Esophagus mucosa (tissue), 1 donor: ENCODE data around the gene FRMD3. TPM values are rescaled to one million over a fixed set of nuclear protein-coding genes. Genes with fewer than 3 reads are reported as not detected.

Experiments used
- ATAC-seq: fragments of 200-7000 bp; cut with Tn5 transposase; one replicate; pipeline ENCODE4 v1.9.1; 2020
- total RNA-seq: library from RNA; stranded (reverse); gene quantifications from one replicate; pipeline ENCODE4 v1.2.4, GENCODE V29; 2023
- donor health status: DM: yes; HTN: yes; CAD: no.

The FRMD3 gene
- total RNA-seq, 1 donor from 2014 or later = 0.60 TPM

GRCh38 chr9:83219924-83220438 lies 318.2 kb downstream of the FRMD3 start:
- ATAC-seq = no peak

DNA sequence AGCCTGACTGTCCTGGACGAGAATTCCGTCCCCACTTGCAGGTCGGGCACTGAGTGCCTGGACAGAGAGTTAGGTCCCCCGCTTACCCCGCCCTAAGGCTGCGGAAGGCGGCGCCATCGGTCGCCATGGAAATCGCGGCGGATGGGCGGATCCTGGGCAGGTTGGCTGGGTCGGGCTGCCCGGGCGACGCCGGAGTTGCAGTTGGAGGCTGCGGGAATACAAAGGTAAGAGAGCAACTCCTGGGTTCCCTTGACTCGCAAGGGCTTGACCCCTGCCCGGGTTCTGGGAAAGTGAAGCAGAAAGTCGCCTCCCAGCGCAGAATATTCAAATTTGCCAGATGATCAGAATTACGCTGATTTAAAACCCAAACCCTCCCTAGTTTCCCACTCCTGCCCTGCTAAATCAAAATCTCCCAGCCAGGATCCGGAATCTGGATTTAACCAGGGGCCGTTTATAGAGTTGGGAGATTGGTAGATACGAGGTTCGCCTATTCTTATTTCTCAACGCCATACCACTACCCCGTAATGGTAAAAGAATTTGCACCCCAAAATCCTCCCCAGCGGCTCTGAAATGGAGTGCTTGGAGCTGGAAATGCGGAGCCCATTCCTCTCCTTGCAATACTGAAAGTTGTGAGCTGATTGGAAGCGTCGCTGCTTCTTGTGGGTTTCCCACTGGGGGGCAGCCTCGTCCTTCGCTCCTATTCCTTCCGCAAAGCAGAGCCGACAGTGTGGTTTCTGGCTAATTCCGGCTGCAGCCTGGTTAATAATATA lies 318.9 kb downstream of the FRMD3 start:
- ATAC-seq = peak; percentile 90

DNA sequence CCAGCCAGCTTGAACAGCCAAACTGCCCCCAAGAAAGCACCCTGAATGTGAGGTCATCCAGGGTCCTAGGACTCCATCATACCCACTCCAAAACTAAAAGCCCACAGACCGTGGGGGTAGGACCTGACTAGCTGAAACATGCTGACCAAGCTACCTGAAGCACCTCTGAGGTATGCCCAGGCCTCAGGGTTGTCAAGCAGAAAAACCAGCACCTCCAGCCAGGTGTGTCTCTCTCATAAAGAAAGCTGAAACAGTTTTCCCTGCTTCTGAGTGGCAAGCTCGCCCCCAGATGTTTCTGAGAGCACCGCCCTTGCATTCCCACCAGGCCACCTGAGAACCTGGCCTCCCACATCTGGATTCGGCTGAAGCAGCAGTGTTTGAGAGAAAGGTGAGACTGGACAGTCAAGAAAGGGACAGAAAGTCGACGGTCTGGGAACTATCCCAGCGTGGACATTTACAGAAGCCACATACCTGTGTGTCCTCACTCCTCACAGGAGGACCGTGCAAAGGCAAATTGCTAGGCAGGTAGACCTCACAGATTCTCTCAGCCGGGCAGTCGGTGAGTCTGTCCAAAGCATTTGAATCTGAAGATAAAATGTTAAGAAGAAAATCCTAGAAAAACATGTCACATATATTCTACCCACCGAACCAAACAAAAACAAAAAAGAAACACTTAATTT lies 319.6 kb downstream of the FRMD3 start:
- ATAC-seq = no peak

DNA sequence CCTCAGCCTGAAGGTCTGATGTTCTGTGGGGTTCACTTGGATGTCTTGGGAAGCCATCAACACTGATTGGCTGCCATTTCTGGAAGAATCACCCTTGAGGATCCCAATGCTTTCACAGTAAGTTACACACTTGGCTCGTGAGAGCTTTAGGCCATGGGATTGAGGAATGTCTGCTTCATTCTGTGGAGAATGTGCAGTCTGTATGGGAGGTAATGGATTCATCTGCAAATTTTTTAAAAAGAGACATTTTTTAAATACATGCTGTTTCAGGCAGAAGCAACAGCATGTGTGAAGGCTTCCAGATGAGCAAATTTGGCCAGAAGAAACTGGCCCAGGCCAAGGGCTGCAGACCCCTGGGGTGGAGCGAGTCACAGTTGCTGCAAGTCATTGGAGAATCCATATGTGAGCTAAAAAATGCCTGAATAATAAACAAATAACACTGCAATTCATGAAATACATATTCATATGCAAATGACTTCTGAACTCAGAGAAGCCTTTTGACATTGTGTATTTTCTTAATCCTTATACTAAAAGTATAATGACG lies 328.9 kb downstream of the FRMD3 start:
- no peak for ATAC-seq

DNA sequence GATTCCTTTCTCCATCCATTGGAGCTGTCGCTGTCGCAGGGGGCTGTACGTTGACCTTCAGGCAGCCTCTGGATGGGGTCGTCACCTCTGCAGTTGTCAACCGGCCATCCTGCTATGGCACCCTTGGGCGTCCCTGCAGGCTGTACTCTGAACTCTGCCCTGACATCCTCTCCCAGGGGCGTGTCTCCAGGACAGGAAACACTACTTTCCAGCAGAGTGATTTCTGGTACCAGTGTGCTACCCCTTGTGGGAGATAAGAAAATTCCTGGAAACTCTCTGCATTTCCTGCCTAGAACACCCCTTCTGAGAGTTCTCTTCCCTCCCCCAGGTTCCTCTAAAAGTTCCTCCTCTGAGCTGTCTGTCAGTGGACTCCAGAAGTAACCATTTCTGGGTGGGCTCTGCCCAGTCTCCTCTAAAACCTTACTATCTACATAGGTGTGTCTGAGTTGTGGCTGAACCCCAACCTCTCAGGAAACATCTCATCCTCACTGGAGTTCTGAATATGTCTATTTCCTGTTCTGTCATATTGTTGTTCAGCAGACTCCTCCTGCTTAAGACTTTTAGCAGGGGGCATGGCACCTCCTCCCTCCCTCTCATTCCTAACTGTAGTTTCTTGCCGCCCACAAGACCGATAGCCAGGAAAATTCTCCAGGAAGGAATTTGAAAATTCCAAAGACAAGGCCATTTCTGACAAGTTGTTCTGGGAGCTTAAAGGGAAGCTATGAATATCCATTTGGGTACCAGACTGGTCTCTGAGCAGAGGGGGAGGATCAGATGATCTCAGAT lies 329.9 kb downstream of the FRMD3 start:
- no peak for ATAC-seq

DNA sequence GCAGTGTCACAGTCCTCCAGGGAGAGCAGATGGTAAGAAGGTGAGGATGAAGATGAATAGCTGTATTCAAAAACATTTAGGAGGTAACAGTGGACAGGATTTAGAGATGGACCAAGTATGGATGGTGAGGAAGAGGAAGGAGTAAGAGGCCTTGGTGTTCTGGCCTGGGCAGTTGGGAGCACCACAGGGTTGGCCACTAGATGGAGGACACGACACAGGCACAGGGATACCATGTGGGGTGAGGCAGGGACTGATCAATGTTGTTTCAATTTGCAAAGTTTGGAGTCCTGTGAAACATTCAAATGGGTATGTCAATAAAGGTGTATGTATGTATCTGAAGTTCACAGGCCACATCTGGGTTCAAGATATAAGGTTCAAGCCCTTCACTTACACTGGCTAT lies 334.2 kb downstream of the FRMD3 start:
- ATAC-seq = no peak

DNA sequence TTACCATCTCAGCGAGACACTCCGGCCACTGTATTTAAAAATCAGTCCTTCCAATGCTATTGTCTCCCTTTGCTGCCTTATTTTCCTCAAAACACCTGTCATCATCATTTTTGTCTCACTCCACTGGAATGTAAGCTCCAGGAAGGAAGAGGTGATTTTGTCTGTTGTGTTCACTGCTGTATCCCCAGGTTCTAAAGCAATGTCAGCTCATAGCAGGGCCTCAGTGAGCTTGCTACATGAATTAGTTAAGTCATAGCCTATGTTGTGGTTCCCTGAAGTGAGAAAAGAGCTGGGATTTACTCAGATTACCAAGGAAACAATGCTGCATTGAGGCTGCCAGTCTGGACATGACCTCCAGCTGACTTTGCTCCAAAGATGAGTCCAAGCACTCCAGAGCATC lies 337.7 kb downstream of the FRMD3 start:
- no peak for ATAC-seq

- no peak for ATAC-seq
Observed at GRCh38 chr9:83199832-83200231, 338.4 kb downstream of the FRMD3 start.

- peak; percentile 83 for ATAC-seq
Observed at GRCh38 chr9:83199240-83199639, 339.0 kb downstream of the FRMD3 start.

- no peak for ATAC-seq
Observed at GRCh38 chr9:83198371-83198770, 339.8 kb downstream of the FRMD3 start.

DNA sequence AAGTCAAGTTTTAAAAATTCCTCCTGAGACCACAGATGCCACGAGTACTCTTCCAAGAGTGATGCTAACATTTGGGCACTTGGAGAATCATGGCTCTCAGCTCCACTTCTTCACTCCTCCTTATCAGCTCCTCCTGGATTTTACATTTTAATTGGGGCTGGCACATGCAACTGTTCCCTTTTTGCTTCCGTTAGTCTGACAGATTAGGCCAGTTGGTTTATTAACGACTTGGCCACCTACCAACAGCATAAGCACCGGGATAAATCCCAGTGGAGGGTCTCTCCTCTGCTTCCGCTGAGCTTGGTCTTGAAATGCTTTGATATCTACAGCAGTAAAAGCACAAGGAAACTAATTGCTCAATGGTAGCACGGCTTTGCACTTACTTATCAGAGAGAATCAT lies 340.6 kb downstream of the FRMD3 start:
- ATAC-seq = no peak

DNA sequence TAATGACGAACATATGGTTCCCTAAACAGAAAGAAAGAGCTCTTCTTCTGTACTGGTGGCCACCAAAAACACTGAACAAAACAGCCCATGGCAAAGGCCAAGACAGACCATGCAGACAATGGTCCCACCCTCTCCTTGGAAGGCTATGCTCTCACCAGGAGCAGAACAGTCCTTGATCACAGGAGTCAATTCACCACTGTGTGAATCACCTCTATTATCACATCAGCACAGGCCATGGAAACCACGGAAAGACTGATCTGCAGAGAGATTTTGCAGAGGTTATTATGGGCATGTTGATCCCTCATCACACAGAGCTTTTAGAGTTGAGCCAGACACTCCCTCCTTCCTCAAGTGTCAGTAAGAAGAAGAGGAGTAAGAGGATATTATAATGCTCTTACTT lies 341.3 kb downstream of the FRMD3 start:
- no peak for ATAC-seq

Other genes starting within 250 kb of the FRMD3 start
- 4.8 TPM for gene IDNK, start 84.7 kb upstream of the FRMD3 start, total RNA-seq
- gene UBQLN1, start 169.6 kb upstream of the FRMD3 start, total RNA-seq = 83.3 TPM